Measurements from ENCODE around the gene RNF32.

- TF ChIP-seq, protein P1, sequence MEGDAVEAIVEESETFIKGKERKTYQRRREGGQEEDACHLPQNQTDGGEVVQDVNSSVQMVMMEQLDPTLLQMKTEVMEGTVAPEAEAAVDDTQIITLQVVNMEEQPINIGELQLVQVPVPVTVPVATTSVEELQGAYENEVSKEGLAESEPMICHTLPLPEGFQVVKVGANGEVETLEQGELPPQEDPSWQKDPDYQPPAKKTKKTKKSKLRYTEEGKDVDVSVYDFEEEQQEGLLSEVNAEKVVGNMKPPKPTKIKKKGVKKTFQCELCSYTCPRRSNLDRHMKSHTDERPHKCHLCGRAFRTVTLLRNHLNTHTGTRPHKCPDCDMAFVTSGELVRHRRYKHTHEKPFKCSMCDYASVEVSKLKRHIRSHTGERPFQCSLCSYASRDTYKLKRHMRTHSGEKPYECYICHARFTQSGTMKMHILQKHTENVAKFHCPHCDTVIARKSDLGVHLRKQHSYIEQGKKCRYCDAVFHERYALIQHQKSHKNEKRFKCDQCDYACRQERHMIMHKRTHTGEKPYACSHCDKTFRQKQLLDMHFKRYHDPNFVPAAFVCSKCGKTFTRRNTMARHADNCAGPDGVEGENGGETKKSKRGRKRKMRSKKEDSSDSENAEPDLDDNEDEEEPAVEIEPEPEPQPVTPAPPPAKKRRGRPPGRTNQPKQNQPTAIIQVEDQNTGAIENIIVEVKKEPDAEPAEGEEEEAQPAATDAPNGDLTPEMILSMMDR (conservative IDR thresholded peaks at IDR 0.05), result no peak
- no peak for TF ChIP-seq EZH2 (IDR thresholded peaks at IDR 0.05; ENCODE audit: low read depth)
These were observed 15.0 kb upstream of the RNF32 start for GRCh38 chr7:156625580-156625979.

Measured in PC-9 (cell line).